OCI-LY3 (cell line): Measurements from ENCODE around the gene KANK3.

Experiments used
- H2AFZ ChIP-seq: fragments of 200-600, 300-600 bp; shearing (Covaris generic); 2 replicates; pipeline ENCODE4 v1.6.0; 2014; ENCODE audit warnings: antibody characterized with exemption, low read depth, low read length
- H3K27ac ChIP-seq: fragments of 200-600, 300-600 bp; sonication (generic); 2 replicates; pipeline ENCODE4 v1.5.1; 2014; ENCODE audit warnings: mild to moderate bottlenecking, low read length, moderate library complexity, mixed read lengths
- H3K27me3 ChIP-seq: fragments of 200-600, 300-600 bp; sonication (generic); 2 replicates; pipeline ENCODE4 v1.6.1; 2014; ENCODE audit warnings: low read depth, low read length, mixed read lengths
- H3K36me3 ChIP-seq: fragments of 200-600, 300-600 bp; sonication (generic); replicated peaks from 2 replicates; pipeline ENCODE3; 2014; ENCODE audit warnings: low read depth, low read length, mixed read lengths
- H3K4me1 ChIP-seq: fragments of 300-600, 200-600 bp; sonication (generic); 2 replicates; pipeline ENCODE4 v1.6.1; 2014; ENCODE audit warnings: low read length, mixed read lengths
- H3K4me2 ChIP-seq: fragments of 200-600, 300-600 bp; sonication (generic); 2 replicates; pipeline ENCODE4 v1.6.1; 2014; ENCODE audit warnings: low read length, mixed read lengths
- H3K4me3 ChIP-seq: fragments of 300-600, 200-600 bp; sonication (generic); 2 replicates; pipeline ENCODE4 v1.5.1; 2014; ENCODE audit warnings: antibody characterized with exemption, mild to moderate bottlenecking, low read length, moderate library complexity
- H3K79me2 ChIP-seq: fragments of 300-600, 200-600 bp; shearing (Covaris generic); 2 replicates; pipeline ENCODE4 v1.6.1; 2014; ENCODE audit warnings: mild to moderate bottlenecking, low read length, mixed read lengths
- H3K9ac ChIP-seq: fragments of 300-600, 200-600 bp; shearing (Covaris generic); 2 replicates; pipeline ENCODE4 v1.6.0; 2014; ENCODE audit warnings: mild to moderate bottlenecking, low read length, moderate library complexity
- H3K9me3 ChIP-seq: fragments of 200-600, 300-600 bp; shearing (Covaris generic); 2 replicates; pipeline ENCODE4 v1.6.1; 2014; ENCODE audit warnings: low read length, mixed read lengths; ENCODE audit not compliant: insufficient read depth
- H4K20me1 ChIP-seq: fragments of 200-600, 300-600 bp; sonication (generic); 2 replicates; pipeline ENCODE4 v1.6.1; 2016; ENCODE audit warnings: low read length, mixed read lengths; ENCODE audit not compliant: insufficient read depth
- CTCF ChIP-seq: fragments of 200-600, 300-600 bp; sonication (generic); IDR thresholded peaks from 2 replicates; pipeline ENCODE4 v1.5.1; 2014; ENCODE audit warnings: antibody characterized with exemption, low read length, low read depth
- EZH2phosphoT487 ChIP-seq: fragments of 200-600 bp; shearing (Covaris generic); IDR thresholded peaks from 2 replicates; pipeline ENCODE4 v1.6.1; 2018; ENCODE audit warnings: antibody characterized with exemption, mixed run types, low read depth

Gene KANK3

GRCh38 chr19:8367327-8368001 is 24.4 kb upstream of the KANK3 start:
- H3K4me2 ChIP-seq, result no peak overlapping the region
- TF ChIP-seq EZH2phosphoT487 (no peak), CTCF (no peak)
- no peaks in the 10 kb centered on the region for H4K20me1 ChIP-seq
- no peak overlapping the region for H2AFZ ChIP-seq
- no peaks in the 10 kb centered on the region for H3K27me3 ChIP-seq
- H3K4me3 ChIP-seq, result no peak overlapping the region
- H3K9ac ChIP-seq, result no peak overlapping the region
- H3K9me3 ChIP-seq, result no peaks in the 10 kb centered on the region
- H3K79me2 ChIP-seq, result no peaks in the 10 kb centered on the region
- H3K36me3 ChIP-seq, result no peaks in the 10 kb centered on the region
- no peaks in the 10 kb centered on the region for H3K4me1 ChIP-seq
- no peak overlapping the region for H3K27ac ChIP-seq

- Histone ChIP-seq H3K27me3 (no peaks in the 10 kb centered on the region), H3K4me2 (no peak overlapping the region), H3K79me2 (no peaks in the 10 kb centered on the region), H4K20me1 (no peaks in the 10 kb centered on the region), H3K9ac (no peak overlapping the region), H2AFZ (no peak overlapping the region), H3K36me3 (no peaks in the 10 kb centered on the region), H3K27ac (no peak overlapping the region), H3K9me3 (no peaks in the 10 kb centered on the region), H3K4me1 (no peaks in the 10 kb centered on the region), H3K4me3 (no peak overlapping the region)
- TF ChIP-seq CTCF (no peak), EZH2phosphoT487 (no peak)
Measured at GRCh38 chr19:8366961-8367326, 23.9 kb upstream of the KANK3 start.

GRCh38 chr19:8366121-8366581 is 23.1 kb upstream of the KANK3 start:
- Histone ChIP-seq H3K4me1 (no peaks in the 10 kb centered on the region), H4K20me1 (no peaks in the 10 kb centered on the region), H3K9ac (no peak overlapping the region), H3K4me3 (no peak overlapping the region), H2AFZ (no peak overlapping the region), H3K79me2 (no peaks in the 10 kb centered on the region), H3K4me2 (no peak overlapping the region), H3K27ac (no peak overlapping the region), H3K27me3 (no peaks in the 10 kb centered on the region), H3K36me3 (no peaks in the 10 kb centered on the region), H3K9me3 (no peaks in the 10 kb centered on the region)
- no peak for TF ChIP-seq CTCF
- TF ChIP-seq EZH2phosphoT487, result no peak

- TF ChIP-seq CTCF (no peak), EZH2phosphoT487 (no peak)
- no peak within 1 kb of the TSS for H2AFZ ChIP-seq
- H3K4me1 ChIP-seq, result no peaks in the 10 kb centered on the region
- H3K9ac ChIP-seq, result no peak within 1 kb of the TSS
- H3K4me3 ChIP-seq, result no peak within 1 kb of the TSS
- H3K9me3 ChIP-seq, result no peaks in the 10 kb centered on the region
- no peaks in the 10 kb centered on the region for H4K20me1 ChIP-seq
- no peaks in the 10 kb centered on the region for H3K79me2 ChIP-seq
- no peaks in the 10 kb centered on the region for H3K27me3 ChIP-seq
- H3K4me2 ChIP-seq, result no peak within 1 kb of the TSS
- H3K36me3 ChIP-seq, result no peaks in the 10 kb centered on the region
- no peak within 1 kb of the TSS for H3K27ac ChIP-seq
Measured at GRCh38 chr19:8363803-8364771, 21.0 kb upstream of the KANK3 start, which contains the start of gene ANGPTL4. ANGPTL4 (plus strand) TSS chr19:8364155; CDS start chr19:8364322, 167 bp downstream.
